ENCODE results near the gene TOP1. TPM values are rescaled to one million over a fixed set of nuclear protein-coding genes. Genes with fewer than 3 reads are reported as not detected.

The TOP1 gene
- total and polyA plus RNA-seq, 3 experiments from 2014 or later = 15.0 to 103 (median 98.5) TPM

- POLR2A ChIA-PET = interaction anchor here (1.0 kb wide), 1 partner anchor 9 kb away, joined by 5 read pairs; no protein-coding TSS in a partner anchor
- H3K4me3 ChIP-seq (ENCODE audit: low read length) = peak overlapping the region; percentile 3
Observed at GRCh38 chr20:41148942-41149341, 120.3 kb downstream of the TOP1 start.

DNA sequence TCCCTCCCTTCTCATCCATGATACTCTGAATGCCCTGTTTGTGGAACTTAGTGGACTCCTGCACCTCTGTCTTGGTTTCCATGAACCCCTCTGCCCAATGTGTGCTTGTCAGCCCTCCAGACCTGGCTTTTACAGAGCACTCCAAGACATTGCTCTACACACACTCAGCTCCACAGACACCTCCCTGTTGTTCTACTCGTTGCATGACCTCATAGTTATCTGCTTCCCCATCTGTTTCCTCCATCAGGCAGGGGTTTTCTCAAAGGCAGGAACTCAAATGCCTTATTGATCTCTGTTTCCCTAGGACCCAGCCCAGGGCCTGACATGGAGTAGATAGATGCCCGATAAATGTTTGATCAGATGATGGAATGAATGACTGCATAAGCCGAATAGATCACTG, 122.0 kb downstream of the TOP1 start:
- no peak overlapping the region for H3K27ac ChIP-seq (ENCODE audit: low read depth, low read length)
- no peaks in the 10 kb centered on the region for H3K36me3 ChIP-seq (ENCODE audit: insufficient read depth, low read length)
- peak overlapping the region; percentile 9 for H3K4me3 ChIP-seq (ENCODE audit: low read length)
- POLR2A ChIA-PET = interaction anchor here (0.6 to 1.8 kb wide), 2 partner anchors 9 to 16 kb away, joined by 4 to 7 read pairs; no protein-coding TSS in a partner anchor
- CTCF ChIA-PET = interaction anchor here (2.0 to 15.5 kb wide), 3 partner anchors 9 to 23 kb away, joined by 5 to 193 read pairs (median 11); partner anchors contain the start of gene PLCG1
- Mint-ChIP-seq H3K4me1 (peaks cover 92 to 99% (median 97%) of the 10 kb centered on the region in 3 donors), H3K27ac (peak overlapping the region; percentile 77 to 99 (median 95)), H3K27me3 (peaks cover 0 to 1% of the 10 kb centered on the region in 2 donors), H3K4me3 (peak overlapping the region; percentile 48 to 87 (median 67)), H3K36me3 (peaks cover 4 to 11% (median 11%) of the 10 kb centered on the region in 3 donors), H3K9me3 (no peaks in the 10 kb centered on the region)
- no peaks in the 10 kb centered on the region for H3K27me3 ChIP-seq (ENCODE audit: insufficient read depth, low read length, poor library complexity, severe bottlenecking)
- H3K4me1 ChIP-seq (ENCODE audit: insufficient read depth, low read length) = peaks cover 100% of the 10 kb centered on the region
- no peak for DNase-seq
- H3K9me3 ChIP-seq (ENCODE audit: low read length) = no peaks in the 10 kb centered on the region

More at GRCh38 chr20:41148942-41149341, 120.3 kb downstream of the TOP1 start:
- CTCF ChIA-PET = interaction anchor here (2.0 to 15.5 kb wide), 3 partner anchors 8 to 24 kb away, joined by 5 to 193 read pairs (median 11); partner anchors contain the start of gene PLCG1
- H3K27ac Mint-ChIP-seq = peak overlapping the region; percentile 15 to 99 (median 92)
- no peak overlapping the region for H3K27ac ChIP-seq (ENCODE audit: low read depth, low read length)
- H3K27me3 Mint-ChIP-seq = peaks cover 0 to 1% of the 10 kb centered on the region in 2 donors
- H3K9me3 Mint-ChIP-seq = no peaks in the 10 kb centered on the region
- H3K36me3 ChIP-seq (ENCODE audit: insufficient read depth, low read length) = no peaks in the 10 kb centered on the region
- H3K9me3 ChIP-seq (ENCODE audit: low read length) = no peaks in the 10 kb centered on the region
- peaks cover 4 to 11% (median 11%) of the 10 kb centered on the region in 3 donors for H3K36me3 Mint-ChIP-seq
- peaks cover 100% of the 10 kb centered on the region for H3K4me1 ChIP-seq (ENCODE audit: insufficient read depth, low read length)
- no peak for DNase-seq
- H3K4me3 Mint-ChIP-seq = peak overlapping the region in 6 of 7 donors; percentile 39 to 94 (median 72)
- peaks cover 92 to 99% (median 97%) of the 10 kb centered on the region in 3 donors for H3K4me1 Mint-ChIP-seq
- no peaks in the 10 kb centered on the region for H3K27me3 ChIP-seq (ENCODE audit: insufficient read depth, low read length, poor library complexity, severe bottlenecking)

GRCh38 chr20:41151134-41151869, 122.7 kb downstream of the TOP1 start:
- Histone ChIP-seq H3K36me3 (ENCODE audit: insufficient read depth, low read length) (no peaks in the 10 kb centered on the region), H3K27me3 (ENCODE audit: insufficient read depth, low read length, poor library complexity, severe bottlenecking) (no peaks in the 10 kb centered on the region), H3K9me3 (ENCODE audit: low read length) (no peaks in the 10 kb centered on the region), H3K27ac (ENCODE audit: low read depth, low read length) (peak overlapping the region; percentile 5), H3K4me1 (ENCODE audit: insufficient read depth, low read length) (peaks cover 100% of the 10 kb centered on the region), H3K4me3 (ENCODE audit: low read length) (peak overlapping the region; percentile 4)
- H3K9me3 Mint-ChIP-seq = no peaks in the 10 kb centered on the region
- H3K36me3 Mint-ChIP-seq = peaks cover 4 to 11% (median 11%) of the 10 kb centered on the region in 3 donors
- peak overlapping the region; percentile 77 to 100 (median 95) for H3K27ac Mint-ChIP-seq
- POLR2A ChIA-PET = interaction anchor here (0.6 to 1.8 kb wide), 2 partner anchors 9 to 16 kb away, joined by 4 to 7 read pairs; no protein-coding TSS in a partner anchor
- peak overlapping the region in 6 of 7 donors; percentile 48 to 87 (median 70) for H3K4me3 Mint-ChIP-seq
- CTCF ChIA-PET = interaction anchor here (3.2 to 15.5 kb wide), 2 partner anchors 15 to 22 kb away, joined by 11 to 193 read pairs; partner anchors contain the start of gene PLCG1
- H3K4me1 Mint-ChIP-seq = peaks cover 92 to 99% (median 97%) of the 10 kb centered on the region in 3 donors
- peaks cover 0 to 1% of the 10 kb centered on the region in 2 donors for H3K27me3 Mint-ChIP-seq
- no peak for DNase-seq

- Mint-ChIP-seq H3K27ac (peak overlapping the region; percentile 77 to 100 (median 94)), H3K27me3 (peaks cover 0 to 6% of the 10 kb centered on the region in 2 donors), H3K9me3 (no peaks in the 10 kb centered on the region), H3K4me3 (peak overlapping the region; percentile 23 to 76 (median 69)), H3K4me1 (peaks cover 92 to 99% (median 97%) of the 10 kb centered on the region in 3 donors), H3K36me3 (peaks cover 0 to 11% (median 11%) of the 10 kb centered on the region in 3 donors)
- Histone ChIP-seq H3K9me3 (ENCODE audit: low read length) (no peaks in the 10 kb centered on the region), H3K4me3 (ENCODE audit: low read length) (peak overlapping the region; percentile 4), H3K4me1 (ENCODE audit: insufficient read depth, low read length) (peaks cover 99% of the 10 kb centered on the region), H3K27ac (ENCODE audit: low read depth, low read length) (no peak overlapping the region), H3K27me3 (ENCODE audit: insufficient read depth, low read length, poor library complexity, severe bottlenecking) (no peaks in the 10 kb centered on the region), H3K36me3 (ENCODE audit: insufficient read depth, low read length) (no peaks in the 10 kb centered on the region)
- POLR2A ChIA-PET = interaction anchor here (0.6 to 1.8 kb wide), 3 partner anchors 9 to 11 kb away, joined by 3 to 7 read pairs (median 3); no protein-coding TSS in a partner anchor
- no peak for DNase-seq
- CTCF ChIA-PET = interaction anchor here (0.7 to 15.5 kb wide), 5 partner anchors 16 to 187 kb away, joined by 3 to 193 read pairs (median 3); partner anchors contain the start of gene PLCG1
Observed at GRCh38 chr20:41152108-41152757, 123.6 kb downstream of the TOP1 start.

DNA sequence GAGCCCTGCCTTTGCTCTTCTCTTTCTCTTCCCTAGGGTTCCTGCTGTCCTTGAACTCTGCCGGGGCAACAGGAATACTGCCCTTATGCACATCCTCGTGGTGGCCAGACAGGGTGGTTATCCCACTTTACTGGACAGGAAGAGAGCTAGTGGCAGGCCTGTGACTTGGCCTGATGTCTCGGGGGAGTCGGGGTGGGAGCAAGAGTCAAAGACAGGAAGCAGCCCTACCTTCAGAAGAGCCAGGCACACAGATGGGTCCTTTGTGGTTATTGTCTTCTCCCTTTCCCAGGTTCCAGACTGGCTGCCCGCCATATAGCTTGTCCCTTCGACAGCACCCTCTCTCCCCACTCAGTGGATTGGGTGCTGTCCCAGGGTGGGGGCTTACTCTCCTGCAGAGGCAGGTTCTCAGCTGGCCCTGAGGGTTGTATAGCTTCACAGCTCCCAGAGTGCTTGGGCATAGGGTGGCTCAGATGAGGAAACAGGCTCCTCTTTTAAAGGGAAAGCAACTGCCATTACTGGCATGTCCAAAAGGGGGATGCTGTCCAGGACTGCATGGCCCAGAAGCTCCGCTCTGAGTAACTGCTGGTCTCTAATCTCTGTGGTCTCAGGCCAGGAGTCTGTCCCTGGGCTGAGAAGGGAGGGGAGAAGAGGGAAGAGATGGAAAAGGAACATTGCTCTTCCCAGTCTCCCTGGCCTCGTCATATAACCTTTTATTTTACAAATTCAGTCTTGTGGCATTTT, 126.0 kb downstream of the TOP1 start:
- Histone ChIP-seq H3K4me1 (ENCODE audit: insufficient read depth, low read length) (peaks cover 99% of the 10 kb centered on the region), H3K27ac (ENCODE audit: low read depth, low read length) (no peak overlapping the region), H3K27me3 (ENCODE audit: insufficient read depth, low read length, poor library complexity, severe bottlenecking) (no peaks in the 10 kb centered on the region), H3K9me3 (ENCODE audit: low read length) (no peaks in the 10 kb centered on the region), H3K36me3 (ENCODE audit: insufficient read depth, low read length) (peaks cover 3% of the 10 kb centered on the region), H3K4me3 (ENCODE audit: low read length) (no peak overlapping the region)
- H3K9me3 Mint-ChIP-seq = no peaks in the 10 kb centered on the region
- ChIA-PET POLR2A (interaction anchor here (0.6 to 4.4 kb wide), 4 partner anchors 8 to 22 kb away, joined by 4 to 69 read pairs (median 32); partner anchors contain the start of gene PLCG1), CTCF (interaction anchor here (0.6 to 15.5 kb wide), 5 partner anchors 10 to 132 kb away, joined by 3 to 193 read pairs (median 49); partner anchors contain the start of gene PLCG1)
- H3K36me3 Mint-ChIP-seq = peaks cover 0 to 8% (median 8%) of the 10 kb centered on the region in 3 donors
- no peak for DNase-seq
- peak overlapping the region; percentile 24 to 88 (median 74) for H3K4me3 Mint-ChIP-seq
- H3K4me1 Mint-ChIP-seq = peaks cover 94 to 100% (median 97%) of the 10 kb centered on the region in 3 donors
- peak overlapping the region; percentile 93 to 100 (median 97) for H3K27ac Mint-ChIP-seq
- H3K27me3 Mint-ChIP-seq = peaks cover 0 to 5% of the 10 kb centered on the region in 2 donors

DNA sequence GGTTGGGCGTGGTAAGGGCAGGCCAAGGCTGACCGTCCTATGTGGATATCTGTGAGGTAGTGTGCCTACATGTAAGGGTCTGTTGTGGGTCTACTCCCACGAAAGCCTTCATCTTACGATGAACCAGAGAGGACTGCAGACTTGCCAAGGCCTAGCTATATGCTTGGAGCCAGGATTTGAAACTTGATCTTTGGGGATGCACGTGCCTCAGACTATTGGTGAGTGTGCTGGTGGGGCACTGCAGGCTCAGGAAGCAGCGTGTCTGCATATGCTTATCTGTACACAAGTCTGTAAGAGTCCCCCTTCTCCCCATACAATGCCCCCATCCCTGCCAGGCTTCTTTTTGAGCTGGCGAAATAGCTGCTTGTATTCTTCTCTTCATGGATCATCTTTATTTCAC, 126.6 kb downstream of the TOP1 start:
- Mint-ChIP-seq H3K4me3 (peak overlapping the region in 6 of 7 donors; percentile 11 to 88 (median 72)), H3K27me3 (peaks cover 0 to 5% of the 10 kb centered on the region in 2 donors), H3K27ac (peak overlapping the region in 7 of 8 donors; percentile 93 to 100 (median 97)), H3K9me3 (no peaks in the 10 kb centered on the region), H3K36me3 (peaks cover under 1 to 15% (median 10%) of the 10 kb centered on the region in 3 donors), H3K4me1 (peaks cover 96 to 100% (median 99%) of the 10 kb centered on the region in 3 donors)
- no peaks in the 10 kb centered on the region for H3K27me3 ChIP-seq (ENCODE audit: insufficient read depth, low read length, poor library complexity, severe bottlenecking)
- H3K9me3 ChIP-seq (ENCODE audit: low read length) = no peaks in the 10 kb centered on the region
- H3K4me3 ChIP-seq (ENCODE audit: low read length) = no peak overlapping the region
- no peak overlapping the region for H3K27ac ChIP-seq (ENCODE audit: low read depth, low read length)
- H3K36me3 ChIP-seq (ENCODE audit: insufficient read depth, low read length) = peaks cover 9% of the 10 kb centered on the region
- no peak for DNase-seq
- POLR2A ChIA-PET = interaction anchor here (0.6 to 4.4 kb wide), 5 partner anchors 8 to 23 kb away, joined by 4 to 69 read pairs (median 14); partner anchors contain the start of gene PLCG1
- peaks cover 99% of the 10 kb centered on the region for H3K4me1 ChIP-seq (ENCODE audit: insufficient read depth, low read length)
- CTCF ChIA-PET = interaction anchor here (1.3 to 15.5 kb wide), 4 partner anchors 11 to 25 kb away, joined by 3 to 193 read pairs (median 60); partner anchors contain the start of gene PLCG1

Measured in CD8-positive, alpha-beta memory T cell (primary cell).